Measurements from ENCODE around the gene SGCA. TPM values are rescaled to one million over a fixed set of nuclear protein-coding genes. Genes with fewer than 3 reads are reported as not detected.

Gene SGCA
- total and polyA plus RNA-seq, 2 of the 8 experiments (the other 6 are each of a cell fraction or from before 2014, with no cell fraction given) = 0.12 TPM; not detected in 1

- TF ChIP-seq SP4 (IDR thresholded peaks at IDR 0.05; ENCODE audit: low read length) (no peak), SP2 (IDR thresholded peaks at IDR 0.05; ENCODE audit: low read length) (no peak), SP1 (IDR thresholded peaks at IDR 0.05; ENCODE audit: low read depth, low read length) (no peak)
Measured at GRCh38 chr17:50171371-50172071, 5.7 kb downstream of the SGCA start (continued).
